SK-N-SH (cell line): Measurements from ENCODE around the gene ACSBG1. TPM values are rescaled to one million over a fixed set of nuclear protein-coding genes. Genes with fewer than 3 reads are reported as not detected.

Experiments
- CTCF ChIA-PET: fragments of 300-600, 350-600 bp; formaldehyde crosslinking; extraction: SDS; loops from one replicate; lab custom pipeline; 2021; lab: Yijun Ruan, JAX
- POLR2A ChIA-PET: fragments of 350-600 bp; sonication (Branson Sonifier 250); formaldehyde crosslinking; extraction: SDS; loops from one replicate; lab custom pipeline; 2020; ENCODE audit warnings: antibody characterized with exemption, inconsistent platforms; lab: Yijun Ruan, JAX
- DNase-seq: peaks from one replicate; pipeline ENCODE4 v3.0.0; 2012
- H2AFZ ChIP-seq: fragments of 200-600 bp; sonication (generic); 2 replicates; pipeline ENCODE4 v1.8.1; 2016; ENCODE audit warnings: antibody characterized with exemption, mild to moderate bottlenecking, low read depth
- H3F3A ChIP-seq: fragments of 200-600 bp; sonication (generic); replicated peaks from 2 replicates; pipeline ENCODE3; 2016; ENCODE audit warnings: antibody characterized with exemption, mild to moderate bottlenecking; ENCODE audit not compliant: insufficient read depth
- H3K27ac ChIP-seq, 2 experiments: fragments of 200-500 bp in 1 of 2; fragments of 200-600 bp in 1 of 2; sonication (Bioruptor generic) in 1 of 2; sonication (generic), shearing (Covaris generic) in 1 of 2; 2 replicates each; pipeline versions ENCODE4 v1.5.1 to v1.6.1; 2014 to 2016; ENCODE audit warnings: low read depth in 2 of 2, inconsistent platforms in 1 of 2, low read length in 1 of 2, mild to moderate bottlenecking in 1 of 2, mixed read lengths in 1 of 2
- H3K27me3 ChIP-seq: fragments of 200-600 bp; sonication (generic), shearing (Covaris generic); 2 replicates; pipeline ENCODE4 v1.6.1; 2016; ENCODE audit warnings: mixed run types; ENCODE audit not compliant: insufficient read depth
- H3K36me3 ChIP-seq, 2 experiments: fragments of 200-500 bp in 1 of 2; fragments of 200-600 bp in 1 of 2; sonication (Bioruptor generic) in 1 of 2; sonication (generic) in 1 of 2; replicated peaks in 1 of 2; 2 replicates each; pipeline versions ENCODE3 to v1.5.1; 2014 to 2016; ENCODE audit warnings: low read length in 1 of 2, mild to moderate bottlenecking in 1 of 2; ENCODE audit not compliant: insufficient read depth in 2 of 2, control insufficient read depth in 1 of 2
- H3K4me1 ChIP-seq, 2 experiments: fragments of 200-500 bp in 1 of 2; fragments of 200-600 bp in 1 of 2; sonication (Bioruptor generic) in 1 of 2; sonication (generic), shearing (Covaris generic) in 1 of 2; 2 replicates each; pipeline versions ENCODE4 v1.5.1 to v1.6.1; 2014 to 2016; ENCODE audit warnings: low read depth in 1 of 2, low read length in 1 of 2, mixed run types in 1 of 2; ENCODE audit not compliant: insufficient read depth in 2 of 2, control insufficient read depth in 1 of 2
- H3K4me2 ChIP-seq: fragments of 200-600 bp; sonication (generic), shearing (Covaris generic); 2 replicates; pipeline ENCODE4 v1.6.1; 2017; ENCODE audit warnings: mixed run types
- H3K4me3 ChIP-seq, 2 experiments: fragments of 200-500 bp in 1 of 2; fragments of 200-600 bp in 1 of 2; sonication (Bioruptor generic) in 1 of 2; sonication (generic), shearing (Covaris generic) in 1 of 2; 2 replicates each; pipeline versions ENCODE4 v1.5.1 to v1.8.1; 2014 to 2016; ENCODE audit warnings: low read depth in 2 of 2, inconsistent platforms in 1 of 2, low read length in 1 of 2, mild to moderate bottlenecking in 1 of 2, mixed read lengths in 1 of 2, moderate library complexity in 1 of 2
- H3K79me2 ChIP-seq: fragments of 200-600 bp; sonication (generic); 2 replicates; pipeline ENCODE4 v1.8.1; 2017; ENCODE audit warnings: mild to moderate bottlenecking; ENCODE audit not compliant: insufficient read depth
- H3K9ac ChIP-seq: fragments of 200-600 bp; sonication (generic); 2 replicates; pipeline ENCODE4 v1.6.1; 2017; ENCODE audit warnings: mixed run types
- H3K9me2 ChIP-seq: fragments of 200-600 bp; sonication (generic); 2 replicates; pipeline ENCODE4 v1.6.1; 2017; ENCODE audit warnings: mixed run types
- H3K9me3 ChIP-seq: fragments of 200-600 bp; sonication (generic); 2 replicates; pipeline ENCODE4 v1.6.1; 2017; ENCODE audit warnings: mixed run types, mild to moderate bottlenecking, moderate library complexity
- H4K20me1 ChIP-seq: fragments of 200-600 bp; sonication (generic); 2 replicates; pipeline ENCODE4 v1.6.1; 2017; ENCODE audit warnings: mild to moderate bottlenecking, mixed run types; ENCODE audit not compliant: insufficient read depth
- CTCF ChIP-seq: fragments of 200-600 bp; sonication (generic); IDR thresholded peaks from 2 replicates; pipeline ENCODE4 v1.6.1; 2017; ENCODE audit warnings: antibody characterized with exemption, mild to moderate bottlenecking, moderate library complexity
- EP300 ChIP-seq, 2 experiments: IDR thresholded peaks; 2 replicates each; pipeline versions ENCODE4 v1.4.0 to v1.6.1; 2012; ENCODE audit warnings: borderline replicate concordance in 1 of 2, low read depth in 1 of 2, low read length in 1 of 2
- FOXM1 ChIP-seq: IDR thresholded peaks from 2 replicates; pipeline ENCODE4 v1.4.0; 2012; ENCODE audit warnings: low read depth, mild to moderate bottlenecking
- IRF3 ChIP-seq: fragments of 150-350 bp; IDR thresholded peaks from 2 replicates; pipeline ENCODE4 v1.6.1; 2016; ENCODE audit warnings: mild to moderate bottlenecking, low read depth, low read length
- REST ChIP-seq: IDR thresholded peaks from 2 replicates; pipeline ENCODE4 v1.6.1; 2012; ENCODE audit warnings: mild to moderate bottlenecking, low read depth, low read length, moderate library complexity
- RFX5 ChIP-seq: IDR thresholded peaks from 2 replicates; pipeline ENCODE4 v1.6.1; 2012; ENCODE audit warnings: mild to moderate bottlenecking, improper control_type of control experiment, low read length
- SIN3A ChIP-seq: IDR thresholded peaks from 2 replicates; pipeline ENCODE4 v1.6.1; 2012; ENCODE audit warnings: low read depth, mild to moderate bottlenecking, low read length, moderate library complexity, borderline replicate concordance
- USF2 ChIP-seq: fragments of 150-350 bp; IDR thresholded peaks from 2 replicates; pipeline ENCODE4 v1.6.1; 2017; ENCODE audit warnings: antibody characterized with exemption, low read length, low read depth, borderline replicate concordance
- YY1 ChIP-seq: IDR thresholded peaks from 2 replicates; pipeline ENCODE4 v1.4.0; 2012; ENCODE audit warnings: low read depth, mild to moderate bottlenecking
- WGBS: methylation state at CpG from one replicate; pipeline ENCODE4 v1.1.6; 2017; ENCODE audit warnings: low lambda C conversion rate; 5-methylcytosine and 5-hydroxymethylcytosine counted together
- polyA plus RNA-seq, 3 experiments: library from polyadenylated mRNA; depleted of rRNA; stranded (reverse); fragments of >200 nt; gene quantifications; 2 replicates each; pipeline ENCODE4 v1.2.3, GENCODE V29; 2012

The ACSBG1 gene
- polyA plus RNA-seq, 1 of the 3 experiments (the other 2 are of a cell fraction): under 0.01 TPM

GRCh38 chr15:78130466-78131294 lies 103.7 kb downstream of the ACSBG1 start (continued):
- TF ChIP-seq USF2: no peak
- no peak for TF ChIP-seq EP300 (IDR thresholded peaks at IDR 0.05; ENCODE audit: borderline replicate concordance in 1 of 2, low read depth in 1 of 2, low read length in 1 of 2)

GRCh38 chr15:78129751-78130287 lies 104.5 kb downstream of the ACSBG1 start:
- Histone ChIP-seq H3K4me1 (peaks cover 0 to 7% of the 10 kb centered on the region in 2 experiments; a peak in 1 of 4 replicates), H3K79me2 (no peaks in the 10 kb centered on the region), H3K27ac (no peak overlapping the region), H3F3A (peaks cover 6% of the 10 kb centered on the region), H3K27me3 (no peaks in the 10 kb centered on the region), H4K20me1 (no peaks in the 10 kb centered on the region), H3K4me3 (no peak overlapping the region), H3K4me2 (no peak overlapping the region), H3K9ac (no peak overlapping the region), H3K9me2 (no peaks in the 10 kb centered on the region), H3K9me3 (no peaks in the 10 kb centered on the region), H3K36me3 (no peaks in the 10 kb centered on the region), H2AFZ (no peak overlapping the region)
- 75% methylated on average over 3 of the region's 5 CpGs for WGBS
- DNase-seq: no peak
- CTCF ChIA-PET: interaction anchor here (1.1 to 8.4 kb wide), 8 partner anchors 8 to 170 kb away, joined by 4 to 72 read pairs (median 18); no protein-coding TSS in a partner anchor
- POLR2A ChIA-PET: no interaction called here
- no peak for TF ChIP-seq FOXM1
- no peak for TF ChIP-seq CTCF
- TF ChIP-seq REST: no peak
- no peak for TF ChIP-seq EP300 (IDR thresholded peaks at IDR 0.05; ENCODE audit: borderline replicate concordance in 1 of 2, low read depth in 1 of 2, low read length in 1 of 2)
- TF ChIP-seq IRF3: no peak
- no peak for TF ChIP-seq SIN3A
- no peak for TF ChIP-seq RFX5
- TF ChIP-seq YY1: no peak
